A673 (cell line): ENCODE measurements around the gene CLSTN1.

Source experiments
- EZH2 ChIP-seq: fragments of 200-600 bp; sonication (generic); IDR thresholded peaks from 2 replicates; pipeline ENCODE4 v1.6.1; 2017; ENCODE audit warnings: borderline replicate concordance, low read depth, mild to moderate bottlenecking, mixed read lengths, antibody characterized with exemption, low read length; ENCODE audit not compliant: poor library complexity, severe bottlenecking
- TF ChIP-seq, protein P1 (sequence below): fragments of 300-800, 200-600 bp; sonication (generic); conservative IDR thresholded peaks from 2 replicates; pipeline ENCODE4 v1.5.1; 2017; ENCODE audit warnings: low read depth, mild to moderate bottlenecking, antibody characterized with exemption, low read length, moderate library complexity, mixed read lengths

DNA sequence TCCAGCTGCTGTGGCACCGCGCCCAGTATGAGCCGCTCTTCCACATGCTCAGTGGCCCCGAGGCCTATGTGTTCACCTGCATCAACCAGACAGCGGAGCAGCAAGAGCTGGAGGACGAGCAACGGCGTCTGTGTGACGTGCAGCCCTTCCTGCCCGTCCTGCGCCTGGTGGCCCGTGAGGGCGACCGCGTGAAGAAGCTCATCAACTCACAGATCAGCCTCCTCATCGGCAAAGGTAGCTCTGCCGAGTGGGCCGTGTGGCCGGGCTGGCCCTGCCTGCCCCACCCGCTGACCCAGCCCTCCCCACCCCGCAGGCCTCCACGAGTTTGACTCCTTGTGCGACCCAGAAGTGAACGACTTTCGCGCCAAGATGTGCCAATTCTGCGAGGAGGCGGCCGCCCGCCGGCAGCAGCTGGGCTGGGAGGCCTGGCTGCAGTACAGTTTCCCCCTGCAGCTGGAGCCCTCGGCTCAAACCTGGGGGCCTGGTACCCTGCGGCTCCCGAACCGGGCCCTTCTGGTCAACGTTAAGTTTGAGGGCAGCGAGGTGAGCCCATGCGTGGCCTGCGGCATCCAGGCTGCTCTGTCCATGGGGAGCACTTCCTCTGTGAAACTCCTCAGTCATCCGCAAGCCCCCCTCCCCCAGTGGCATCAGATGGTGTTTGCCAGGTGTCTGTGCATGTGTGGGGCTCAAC is 108.1 kb downstream of the CLSTN1 start:
- TF ChIP-seq, protein P1, sequence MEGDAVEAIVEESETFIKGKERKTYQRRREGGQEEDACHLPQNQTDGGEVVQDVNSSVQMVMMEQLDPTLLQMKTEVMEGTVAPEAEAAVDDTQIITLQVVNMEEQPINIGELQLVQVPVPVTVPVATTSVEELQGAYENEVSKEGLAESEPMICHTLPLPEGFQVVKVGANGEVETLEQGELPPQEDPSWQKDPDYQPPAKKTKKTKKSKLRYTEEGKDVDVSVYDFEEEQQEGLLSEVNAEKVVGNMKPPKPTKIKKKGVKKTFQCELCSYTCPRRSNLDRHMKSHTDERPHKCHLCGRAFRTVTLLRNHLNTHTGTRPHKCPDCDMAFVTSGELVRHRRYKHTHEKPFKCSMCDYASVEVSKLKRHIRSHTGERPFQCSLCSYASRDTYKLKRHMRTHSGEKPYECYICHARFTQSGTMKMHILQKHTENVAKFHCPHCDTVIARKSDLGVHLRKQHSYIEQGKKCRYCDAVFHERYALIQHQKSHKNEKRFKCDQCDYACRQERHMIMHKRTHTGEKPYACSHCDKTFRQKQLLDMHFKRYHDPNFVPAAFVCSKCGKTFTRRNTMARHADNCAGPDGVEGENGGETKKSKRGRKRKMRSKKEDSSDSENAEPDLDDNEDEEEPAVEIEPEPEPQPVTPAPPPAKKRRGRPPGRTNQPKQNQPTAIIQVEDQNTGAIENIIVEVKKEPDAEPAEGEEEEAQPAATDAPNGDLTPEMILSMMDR: no peak
- TF ChIP-seq EZH2: no peak
